B cell (primary cell): Measurements from ENCODE around the gene VAC14.

Source experiments
- CTCF ChIP-seq: fragments of 200-600 bp; IDR thresholded peaks from one replicate; pipeline ENCODE4 v1.8.0; 2022; ENCODE audit warnings: antibody characterized with exemption, mild to moderate bottlenecking
- EZH2 ChIP-seq: IDR thresholded peaks from 2 replicates; pipeline ENCODE4 v1.6.1; 2012; ENCODE audit warnings: borderline replicate concordance, low read depth, mild to moderate bottlenecking, moderate library complexity, low read length; ENCODE audit not compliant: insufficient read depth, poor library complexity, severe bottlenecking

DNA sequence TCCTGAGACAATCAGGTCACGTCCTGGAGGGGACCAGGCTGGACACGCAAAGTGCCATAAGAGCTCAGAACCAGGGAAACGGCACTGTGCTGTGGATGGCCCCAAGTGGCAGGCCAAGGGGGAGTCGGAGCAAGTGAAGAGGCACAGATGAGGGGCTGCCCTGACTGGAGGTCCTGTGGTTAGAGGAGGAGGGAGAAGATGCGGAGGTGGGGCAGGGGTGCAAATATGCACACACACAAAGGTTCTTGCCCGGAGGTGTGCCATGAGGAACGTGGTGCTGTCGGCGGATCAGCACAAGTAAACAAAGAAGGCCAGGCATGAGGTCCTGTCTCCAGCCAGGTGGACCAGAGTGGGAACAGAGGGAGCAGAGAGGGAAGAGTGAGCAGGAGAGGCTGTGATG lies 23.5 kb downstream of the VAC14 start:
- no peak for TF ChIP-seq CTCF
- TF ChIP-seq EZH2: no peak
